ENCODE results near the gene TBC1D17. TPM values are rescaled to one million over a fixed set of nuclear protein-coding genes. Genes with fewer than 3 reads are reported as not detected.

Gene TBC1D17
- total RNA-seq, 4 donors from 2014 or later: 9.1 to 44.1 (median 12.5) TPM

DNA sequence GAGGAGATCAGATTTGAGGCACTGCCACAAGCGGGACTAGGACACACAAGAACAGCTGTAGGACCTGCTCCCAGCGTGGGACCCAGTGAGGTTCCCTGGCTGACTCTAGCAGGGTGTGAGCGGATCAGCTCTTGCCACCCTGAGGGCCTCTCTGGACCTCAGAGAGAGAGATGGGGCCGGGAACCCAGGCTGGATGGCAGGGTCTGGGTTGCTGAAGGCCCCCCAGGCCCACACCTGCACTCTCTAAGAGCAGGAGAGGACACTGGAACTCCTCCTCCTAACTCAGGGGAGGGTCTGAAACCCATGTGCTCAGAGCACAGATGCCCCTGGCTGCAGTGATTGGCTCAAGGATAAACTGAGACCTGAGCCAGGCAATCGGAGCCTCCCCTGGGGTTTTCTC lies 32.7 kb downstream of the TBC1D17 start:
- no peaks in the 10 kb centered on the region for H3K36me3 ChIP-seq
- intact Hi-C loops (cut with DNase I; ENCODE audit: low total_unique reads): no loop called here
- peaks cover 4 to 7% of the 10 kb centered on the region in 2 donors for H3K4me1 ChIP-seq
- no peak overlapping the region for H3K4me3 ChIP-seq
- H3K27me3 ChIP-seq: no peaks in the 10 kb centered on the region
- no peaks in the 10 kb centered on the region for H3K9me3 ChIP-seq
- no peak for DNase-seq
- no peak for TF ChIP-seq POLR2A (IDR thresholded peaks at IDR 0.05)
- TF ChIP-seq, protein P1, sequence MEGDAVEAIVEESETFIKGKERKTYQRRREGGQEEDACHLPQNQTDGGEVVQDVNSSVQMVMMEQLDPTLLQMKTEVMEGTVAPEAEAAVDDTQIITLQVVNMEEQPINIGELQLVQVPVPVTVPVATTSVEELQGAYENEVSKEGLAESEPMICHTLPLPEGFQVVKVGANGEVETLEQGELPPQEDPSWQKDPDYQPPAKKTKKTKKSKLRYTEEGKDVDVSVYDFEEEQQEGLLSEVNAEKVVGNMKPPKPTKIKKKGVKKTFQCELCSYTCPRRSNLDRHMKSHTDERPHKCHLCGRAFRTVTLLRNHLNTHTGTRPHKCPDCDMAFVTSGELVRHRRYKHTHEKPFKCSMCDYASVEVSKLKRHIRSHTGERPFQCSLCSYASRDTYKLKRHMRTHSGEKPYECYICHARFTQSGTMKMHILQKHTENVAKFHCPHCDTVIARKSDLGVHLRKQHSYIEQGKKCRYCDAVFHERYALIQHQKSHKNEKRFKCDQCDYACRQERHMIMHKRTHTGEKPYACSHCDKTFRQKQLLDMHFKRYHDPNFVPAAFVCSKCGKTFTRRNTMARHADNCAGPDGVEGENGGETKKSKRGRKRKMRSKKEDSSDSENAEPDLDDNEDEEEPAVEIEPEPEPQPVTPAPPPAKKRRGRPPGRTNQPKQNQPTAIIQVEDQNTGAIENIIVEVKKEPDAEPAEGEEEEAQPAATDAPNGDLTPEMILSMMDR (IDR thresholded peaks at IDR 0.05): no peak
- H3K27ac ChIP-seq: no peak overlapping the region

DNA sequence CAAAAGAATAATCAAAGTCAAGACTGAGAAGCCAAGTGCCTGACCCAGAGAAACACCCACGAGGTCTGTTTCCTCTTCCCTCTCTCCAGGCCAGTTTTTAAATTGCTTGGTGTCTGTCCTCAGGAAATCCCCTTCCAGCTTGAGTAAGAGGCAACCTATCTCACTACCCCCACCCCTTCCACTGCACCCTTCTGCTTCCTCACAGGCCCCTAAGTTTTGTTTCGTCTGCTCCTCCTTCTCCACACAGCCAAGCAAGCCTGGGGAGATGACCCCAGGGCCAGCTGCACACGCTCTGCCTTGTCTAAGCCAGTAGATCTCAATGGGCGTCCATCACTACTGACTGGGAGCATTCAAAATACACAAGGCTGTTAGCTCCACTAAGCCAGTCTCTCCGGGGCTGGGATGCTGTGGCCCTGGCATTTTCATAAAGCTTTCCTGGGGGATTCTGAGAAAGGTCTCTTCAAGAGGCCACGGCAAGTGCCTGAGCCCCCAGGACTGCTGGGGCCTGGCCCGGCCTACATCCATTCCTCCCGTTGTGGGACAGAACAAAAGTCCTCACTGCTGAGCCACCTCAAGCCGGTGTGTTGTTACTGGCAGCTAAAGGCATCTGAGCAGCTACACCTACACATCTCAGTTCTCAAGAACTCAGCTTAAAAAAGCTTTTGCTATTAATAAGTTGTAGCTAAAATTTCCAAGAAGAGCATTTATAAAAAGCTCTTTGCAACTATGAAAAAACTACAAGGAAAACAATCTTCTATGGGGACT lies 34.1 kb downstream of the TBC1D17 start:
- Histone ChIP-seq H3K9me3 (no peaks in the 10 kb centered on the region), H3K4me1 (peaks cover 4 to 7% of the 10 kb centered on the region in 2 donors), H3K27ac (peak overlapping the region in 1 of 2 donors; percentile 27), H3K4me3 (no peak overlapping the region), H3K36me3 (no peaks in the 10 kb centered on the region), H3K27me3 (no peaks in the 10 kb centered on the region)
- TF ChIP-seq, protein P1 (IDR thresholded peaks at IDR 0.05): no peak
- TF ChIP-seq POLR2A (IDR thresholded peaks at IDR 0.05): no peak
- intact Hi-C loops (cut with DNase I; ENCODE audit: low total_unique reads): no loop called here
- DNase-seq: no peak

DNA sequence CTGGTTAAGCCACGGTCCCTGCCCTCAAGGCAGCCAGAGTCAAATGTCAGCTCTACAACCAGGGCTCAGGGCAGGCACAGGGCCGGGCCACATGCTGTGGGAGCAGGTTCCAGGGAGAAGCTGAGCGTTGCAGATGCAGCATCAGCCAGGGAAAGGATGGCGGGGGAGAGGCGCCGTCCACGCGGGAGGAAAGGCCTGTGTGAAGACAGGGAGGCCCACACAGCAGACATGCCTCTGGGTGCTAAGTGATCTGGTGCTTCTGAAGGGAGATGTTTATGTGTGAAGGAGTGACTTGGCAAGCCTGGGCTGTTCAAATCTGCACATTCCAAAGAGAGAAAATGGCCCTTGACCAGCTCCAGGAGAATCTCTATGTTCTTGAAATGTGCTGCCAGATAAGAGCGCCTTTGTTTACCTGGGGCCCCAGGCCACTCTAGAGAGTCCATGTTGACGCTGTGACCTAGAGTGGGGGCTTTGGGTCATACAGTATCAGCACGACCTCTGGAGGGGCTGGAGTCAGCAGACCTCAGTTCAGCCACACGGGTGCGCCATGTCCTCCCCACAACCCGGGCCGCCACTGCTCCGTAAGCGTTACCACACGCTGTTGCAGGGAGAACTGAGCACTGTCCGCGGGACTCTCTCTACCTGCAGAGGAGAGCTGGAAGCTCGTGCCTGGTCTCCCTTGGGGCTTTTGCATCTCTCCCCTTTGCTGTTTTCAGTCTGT lies 35.6 kb downstream of the TBC1D17 start:
- TF ChIP-seq POLR2A (IDR thresholded peaks at IDR 0.05): no peak
- TF ChIP-seq, protein P1 (IDR thresholded peaks at IDR 0.05): peak in 1 of 4 experiments; percentile 12
- Histone ChIP-seq H3K27me3 (no peaks in the 10 kb centered on the region), H3K9me3 (no peaks in the 10 kb centered on the region), H3K4me3 (no peak overlapping the region), H3K36me3 (no peaks in the 10 kb centered on the region), H3K4me1 (peaks cover 4 to 7% of the 10 kb centered on the region in 2 donors), H3K27ac (peak overlapping the region; percentile 31 to 41)
- no peak for DNase-seq
- intact Hi-C loops (cut with DNase I; ENCODE audit: low total_unique reads): no loop called here

DNA sequence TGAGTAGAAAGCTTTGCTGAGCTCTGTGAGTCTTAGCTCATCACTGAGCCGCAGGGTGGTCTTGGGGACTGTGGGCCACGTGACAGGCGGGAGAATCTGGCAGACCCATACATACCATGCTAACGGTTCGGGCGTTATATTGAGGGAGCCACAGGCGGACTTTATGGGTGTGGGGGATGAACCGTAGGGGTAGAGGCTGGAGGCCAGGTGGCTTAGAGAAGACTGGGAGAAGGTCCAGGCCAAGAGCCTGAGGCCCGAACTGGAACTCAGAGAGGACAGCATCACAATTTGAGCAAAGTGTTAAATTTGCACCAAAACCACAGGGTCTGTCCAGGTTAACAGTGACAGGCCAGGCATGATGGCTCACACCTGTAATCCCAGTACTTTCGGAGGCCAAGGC lies 36.2 kb downstream of the TBC1D17 start:
- intact Hi-C loops (cut with DNase I; ENCODE audit: low total_unique reads): no loop called here
- Histone ChIP-seq H3K27me3 (no peaks in the 10 kb centered on the region), H3K9me3 (no peaks in the 10 kb centered on the region), H3K27ac (no peak overlapping the region), H3K4me3 (no peak overlapping the region), H3K36me3 (no peaks in the 10 kb centered on the region), H3K4me1 (peaks cover 4 to 7% of the 10 kb centered on the region in 2 donors)
- TF ChIP-seq POLR2A (IDR thresholded peaks at IDR 0.05): no peak
- TF ChIP-seq, protein P1 (IDR thresholded peaks at IDR 0.05): no peak
- DNase-seq: no peak

DNA sequence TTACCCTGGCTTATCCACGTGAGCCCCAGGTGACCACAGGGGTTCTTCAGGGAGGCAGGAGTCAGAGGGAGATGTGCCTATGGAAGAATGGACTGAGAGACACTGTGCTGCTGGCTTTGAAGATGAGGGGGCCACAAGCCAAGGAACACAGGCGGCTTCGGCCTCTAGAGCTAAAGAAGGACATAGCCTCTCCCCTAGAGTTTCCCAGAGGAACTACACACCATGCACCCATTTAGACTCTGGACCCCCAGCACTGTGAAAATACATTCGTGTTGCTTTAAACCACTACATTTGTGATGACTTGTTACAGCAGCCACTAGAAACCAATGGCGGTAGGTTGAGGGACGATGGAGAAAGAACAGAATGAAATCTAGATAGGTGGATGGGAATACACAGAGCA lies 37.8 kb downstream of the TBC1D17 start:
- Histone ChIP-seq H3K9me3 (no peaks in the 10 kb centered on the region), H3K4me3 (no peak overlapping the region), H3K4me1 (peaks cover 4 to 7% of the 10 kb centered on the region in 2 donors), H3K27ac (no peak overlapping the region), H3K36me3 (no peaks in the 10 kb centered on the region), H3K27me3 (no peaks in the 10 kb centered on the region)
- no peak for DNase-seq
- intact Hi-C loops (cut with DNase I; ENCODE audit: low total_unique reads): no loop called here
- TF ChIP-seq, protein P1 (IDR thresholded peaks at IDR 0.05): no peak
- no peak for TF ChIP-seq POLR2A (IDR thresholded peaks at IDR 0.05)
